ENCODE data around the gene C19orf25. TPM values are rescaled to one million over a fixed set of nuclear protein-coding genes. Genes with fewer than 3 reads are reported as not detected.
A peak's percentile ranks its signal among the peaks of the same experiment; 100 is the strongest.

The C19orf25 gene
- total and polyA plus RNA-seq, 2 of the 13 experiments (the other 11 are each of a cell fraction or from before 2014, with no cell fraction given), result 14.2 to 32.4 TPM

- TF ChIP-seq, protein P1, sequence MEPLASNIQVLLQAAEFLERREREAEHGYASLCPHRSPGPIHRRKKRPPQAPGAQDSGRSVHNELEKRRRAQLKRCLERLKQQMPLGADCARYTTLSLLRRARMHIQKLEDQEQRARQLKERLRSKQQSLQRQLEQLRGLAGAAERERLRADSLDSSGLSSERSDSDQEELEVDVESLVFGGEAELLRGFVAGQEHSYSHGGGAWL (CRISPR knock-in tag; IDR thresholded peaks at IDR 0.05), result 0 out of 2 replicates have a peak, but pooled peaks have one; percentile 13
- TF ChIP-seq ZNF12 (CRISPR knock-in tag; IDR thresholded peaks at IDR 0.05) (no peak), MYC (CRISPR knock-in tag; IDR thresholded peaks at IDR 0.05; ENCODE audit: borderline replicate concordance) (peak; percentile 55; the same call in 1 of the 2 replicates), SAP130 (CRISPR knock-in tag; IDR thresholded peaks at IDR 0.05; ENCODE audit: low read depth) (peak; percentile 97), NFKBIZ (CRISPR knock-in tag; IDR thresholded peaks at IDR 0.05) (0 out of 2 replicates have a peak, but pooled peaks have one; percentile 42), BORCS8-MEF2B (CRISPR knock-in tag; IDR thresholded peaks at IDR 0.05) (no peak; the same call in 1 of the 2 replicates), MXI1 (IDR thresholded peaks at IDR 0.05; ENCODE audit: borderline replicate concordance, low read depth, low read length) (peak; percentile 92; the same call in 2 of the 3 replicates), ZNF274 (CRISPR knock-in tag; IDR thresholded peaks at IDR 0.05) (no peak), HMG20B (CRISPR knock-in tag; conservative IDR thresholded peaks at IDR 0.05) (no peak), ZNF687 (CRISPR knock-in tag; IDR thresholded peaks at IDR 0.05) (peak; percentile 55), U2AF2 (IDR thresholded peaks at IDR 0.05; ENCODE audit: low read depth, low read length) (peak; percentile 93), ZEB1 (IDR thresholded peaks at IDR 0.05; ENCODE audit: insufficient replicate concordance, low read depth) (no peak), ZNF772 (CRISPR knock-in tag; IDR thresholded peaks at IDR 0.05) (no peak), RBM39 (IDR thresholded peaks at IDR 0.05; ENCODE audit: low read depth, low read length, poor library complexity, severe bottlenecking) (peak; percentile 1), ZC3H13 (CRISPR knock-in tag; IDR thresholded peaks at IDR 0.05) (no peak), ZNF572 (CRISPR knock-in tag; IDR thresholded peaks at IDR 0.05) (no peak), GABPA (IDR thresholded peaks at IDR 0.05; ENCODE audit: low read depth, low read length) (no peak), GABPA (CRISPR knock-in tag; IDR thresholded peaks at IDR 0.05; ENCODE audit: low read depth) (0 out of 2 replicates have a peak, but pooled peaks have one; percentile 12), MBNL3 (CRISPR knock-in tag; conservative IDR thresholded peaks at IDR 0.05) (no peak), CEBPG (CRISPR knock-in tag; IDR thresholded peaks at IDR 0.05) (peak; percentile 83), ZNF232 (CRISPR knock-in tag; IDR thresholded peaks at IDR 0.05; ENCODE audit: borderline replicate concordance) (no peak)
- TF ChIP-seq, protein P2, sequence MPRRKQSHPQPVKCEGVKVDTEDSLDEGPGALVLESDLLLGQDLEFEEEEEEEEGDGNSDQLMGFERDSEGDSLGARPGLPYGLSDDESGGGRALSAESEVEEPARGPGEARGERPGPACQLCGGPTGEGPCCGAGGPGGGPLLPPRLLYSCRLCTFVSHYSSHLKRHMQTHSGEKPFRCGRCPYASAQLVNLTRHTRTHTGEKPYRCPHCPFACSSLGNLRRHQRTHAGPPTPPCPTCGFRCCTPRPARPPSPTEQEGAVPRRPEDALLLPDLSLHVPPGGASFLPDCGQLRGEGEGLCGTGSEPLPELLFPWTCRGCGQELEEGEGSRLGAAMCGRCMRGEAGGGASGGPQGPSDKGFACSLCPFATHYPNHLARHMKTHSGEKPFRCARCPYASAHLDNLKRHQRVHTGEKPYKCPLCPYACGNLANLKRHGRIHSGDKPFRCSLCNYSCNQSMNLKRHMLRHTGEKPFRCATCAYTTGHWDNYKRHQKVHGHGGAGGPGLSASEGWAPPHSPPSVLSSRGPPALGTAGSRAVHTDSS (CRISPR knock-in tag; conservative IDR thresholded peaks at IDR 0.05), result no peak
- TF ChIP-seq, protein P3, sequence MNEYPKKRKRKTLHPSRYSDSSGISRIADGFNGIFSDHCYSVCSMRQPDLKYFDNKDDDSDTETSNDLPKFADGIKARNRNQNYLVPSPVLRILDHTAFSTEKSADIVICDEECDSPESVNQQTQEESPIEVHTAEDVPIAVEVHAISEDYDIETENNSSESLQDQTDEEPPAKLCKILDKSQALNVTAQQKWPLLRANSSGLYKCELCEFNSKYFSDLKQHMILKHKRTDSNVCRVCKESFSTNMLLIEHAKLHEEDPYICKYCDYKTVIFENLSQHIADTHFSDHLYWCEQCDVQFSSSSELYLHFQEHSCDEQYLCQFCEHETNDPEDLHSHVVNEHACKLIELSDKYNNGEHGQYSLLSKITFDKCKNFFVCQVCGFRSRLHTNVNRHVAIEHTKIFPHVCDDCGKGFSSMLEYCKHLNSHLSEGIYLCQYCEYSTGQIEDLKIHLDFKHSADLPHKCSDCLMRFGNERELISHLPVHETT (CRISPR knock-in tag; conservative IDR thresholded peaks at IDR 0.05), result no peak
These were observed 11.5 kb upstream of the C19orf25 start, which contains the start of gene PCSK4 (continued) for GRCh38 chr19:1490311-1491113.
